Esophagus (tissue), 2 donors: Measurements from ENCODE around the gene RFC2. TPM values are rescaled to one million over a fixed set of nuclear protein-coding genes. Genes with fewer than 3 reads are reported as not detected.

Experiments
- H3K27ac ChIP-seq, 2 donors: one replicate each; pipeline ENCODE4 v1.5.1; 2013; ENCODE audit warnings: low read depth in 2 of 2, mild to moderate bottlenecking in 2 of 2, inconsistent platforms in 1 of 2, low read length in 1 of 2, moderate library complexity in 1 of 2
- H3K27me3 ChIP-seq, 2 donors: one replicate each; pipeline ENCODE4 v1.6.1; 2013; ENCODE audit warnings: low read length in 2 of 2, control low read depth in 1 of 2, mild to moderate bottlenecking in 1 of 2; ENCODE audit not compliant: insufficient read depth in 2 of 2, control insufficient read depth in 1 of 2
- H3K36me3 ChIP-seq, 2 donors: one replicate each; pipeline ENCODE4 v1.6.1; 2013; ENCODE audit warnings: low read length in 1 of 2; ENCODE audit not compliant: control insufficient read depth in 2 of 2, insufficient read depth in 2 of 2
- H3K4me1 ChIP-seq, 2 donors: one replicate each; pipeline ENCODE4 v1.6.1; 2013; ENCODE audit warnings: low read length in 1 of 2; ENCODE audit not compliant: control insufficient read depth in 2 of 2, insufficient read depth in 2 of 2
- H3K4me3 ChIP-seq, 2 donors: one replicate each; pipeline ENCODE4 v1.5.1; 2013; ENCODE audit warnings: low read length in 2 of 2, mild to moderate bottlenecking in 2 of 2, low read depth in 1 of 2, moderate library complexity in 1 of 2
- H3K9me3 ChIP-seq, 2 donors: one replicate each; pipeline ENCODE4 v1.6.1; 2013; ENCODE audit warnings: mild to moderate bottlenecking in 2 of 2, low read depth in 1 of 2, low read length in 1 of 2, moderate library complexity in 1 of 2; ENCODE audit not compliant: control insufficient read depth in 2 of 2, insufficient read depth in 1 of 2
- WGBS, 2 donors: extraction: QIAGEN DNeasy Blood & Tissue Kit; methylation state at CpG; one replicate each; pipeline ENCODE4 v1.1.7; 2013; 5-methylcytosine and 5-hydroxymethylcytosine counted together
- polyA plus RNA-seq, 2 donors: library from polyadenylated mRNA; stranded (reverse); fragments of 200-250 nt; gene quantifications; one replicate each; pipeline ENCODE4 v1.2.3, GENCODE V29; 2013
- donor health status: healthy with polysubstance abuse.
- donor health status: Bipolar disorder and iron deficiency.

The RFC2 gene
- polyA plus RNA-seq, 2 donors = 20.0 to 26.7 TPM

- H3K36me3 ChIP-seq = no peaks in the 10 kb centered on the region
- no peak overlapping the region for H3K4me3 ChIP-seq
- no peaks in the 10 kb centered on the region for H3K27me3 ChIP-seq
- 41 to 55% methylated on average over 9 of the region's 9 CpGs for WGBS, 2 donors
- no peak overlapping the region for H3K27ac ChIP-seq
- peaks cover 0 to 7% of the 10 kb centered on the region in 2 donors for H3K4me1 ChIP-seq
- no peaks in the 10 kb centered on the region for H3K9me3 ChIP-seq
Observed at GRCh38 chr7:74284781-74285259, 30.6 kb upstream of the RFC2 start.

DNA sequence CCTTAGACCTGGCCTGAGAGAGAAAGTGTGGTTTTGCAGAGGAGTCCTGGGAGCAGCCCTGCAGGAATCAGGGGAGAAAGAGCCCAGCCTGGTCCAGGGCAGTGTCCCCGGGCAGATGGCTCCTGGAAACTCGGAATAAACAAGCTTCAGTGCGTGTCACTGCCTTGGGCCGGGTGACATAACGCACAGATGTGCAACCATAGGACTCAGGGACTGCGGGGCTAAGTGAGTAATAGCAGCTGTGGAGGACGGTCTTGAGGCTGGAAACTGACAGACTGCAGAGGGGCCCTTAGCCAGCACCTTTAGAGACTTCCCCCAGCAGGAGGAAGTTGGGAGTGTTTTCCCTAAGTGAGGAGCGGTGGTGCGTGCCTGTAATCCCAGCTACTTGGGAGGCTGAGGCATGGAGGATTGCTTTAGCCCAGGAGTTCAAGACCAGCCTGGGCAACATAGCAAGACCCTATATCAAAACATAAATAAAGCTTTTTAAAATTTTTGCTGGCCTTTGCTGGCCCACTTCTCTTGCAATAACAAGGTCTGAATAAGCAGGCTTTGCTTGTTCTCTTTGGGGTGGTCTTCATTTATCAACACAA, 29.8 kb upstream of the RFC2 start:
- WGBS, 2 donors = 75 to 79% methylated on average over 9 of the region's 9 CpGs
- H3K36me3 ChIP-seq = no peaks in the 10 kb centered on the region
- no peaks in the 10 kb centered on the region for H3K9me3 ChIP-seq
- H3K4me3 ChIP-seq = no peak overlapping the region
- H3K4me1 ChIP-seq = peaks cover 0 to 5% of the 10 kb centered on the region in 2 donors
- no peaks in the 10 kb centered on the region for H3K27me3 ChIP-seq
- no peak overlapping the region for H3K27ac ChIP-seq

DNA sequence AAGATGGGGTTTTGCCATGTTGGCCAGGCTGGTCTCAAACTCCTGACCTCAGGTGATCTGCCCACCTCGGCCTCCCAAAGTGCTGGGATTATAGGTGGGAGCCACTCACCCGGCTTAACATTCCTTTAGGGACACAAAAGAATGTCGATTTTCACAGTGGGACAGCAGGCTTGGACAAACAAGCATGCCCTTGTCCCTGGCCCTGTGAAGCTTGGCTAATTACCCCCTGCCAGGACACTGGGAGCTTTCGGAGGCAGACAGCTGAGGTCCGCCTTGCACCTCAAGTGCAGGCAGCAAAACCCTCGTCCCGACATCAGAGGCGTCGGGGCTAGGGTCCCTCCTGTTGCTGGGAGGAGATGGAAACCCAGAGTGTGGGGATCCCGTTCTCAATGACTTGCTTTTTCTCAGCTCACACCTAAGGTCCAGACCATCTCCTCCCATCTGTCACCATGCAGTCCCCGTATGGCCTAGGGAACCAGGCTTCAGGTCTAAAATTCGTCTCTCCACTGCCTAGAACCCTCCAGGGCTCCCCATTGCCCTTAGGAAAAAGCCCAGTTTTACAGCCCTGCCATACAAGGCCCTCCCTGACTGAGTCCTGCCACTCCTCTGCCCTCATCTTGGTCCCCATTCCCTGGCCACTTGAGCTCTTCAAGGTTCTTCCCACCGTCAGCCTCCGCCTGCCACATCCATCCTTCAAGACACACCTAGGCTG, 28.7 kb upstream of the RFC2 start:
- Histone ChIP-seq H3K27me3 (no peaks in the 10 kb centered on the region), H3K4me3 (no peak overlapping the region), H3K4me1 (no peaks in the 10 kb centered on the region), H3K27ac (no peak overlapping the region), H3K36me3 (no peaks in the 10 kb centered on the region), H3K9me3 (no peaks in the 10 kb centered on the region)
- WGBS, 2 donors = 84 to 88% methylated on average over 14 of the region's 14 CpGs

DNA sequence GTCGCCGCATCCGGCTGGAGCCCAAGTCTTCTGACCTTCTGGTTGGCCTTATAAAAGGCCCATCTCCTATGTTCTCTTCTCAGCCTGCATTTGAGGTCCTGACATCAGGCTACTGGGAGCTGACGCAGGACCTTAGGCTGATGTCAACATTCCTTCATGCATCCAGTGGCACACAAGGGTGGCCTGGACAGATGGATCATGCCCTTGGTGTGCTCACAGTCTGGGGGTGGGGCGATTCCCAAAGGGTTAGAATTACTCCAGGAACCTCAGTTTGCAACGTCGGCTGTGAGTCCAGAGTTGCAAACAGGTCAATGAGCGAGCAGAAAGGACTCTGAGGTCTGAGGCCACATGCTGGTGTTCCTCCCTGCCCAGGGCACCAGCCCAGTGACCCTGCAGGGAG, 26.8 kb upstream of the RFC2 start:
- H3K36me3 ChIP-seq = no peaks in the 10 kb centered on the region
- no peak overlapping the region for H3K4me3 ChIP-seq
- H3K27ac ChIP-seq = no peak overlapping the region
- 89 to 91% methylated on average over 8 of the region's 8 CpGs for WGBS, 2 donors
- no peaks in the 10 kb centered on the region for H3K4me1 ChIP-seq
- no peaks in the 10 kb centered on the region for H3K27me3 ChIP-seq
- no peaks in the 10 kb centered on the region for H3K9me3 ChIP-seq

DNA sequence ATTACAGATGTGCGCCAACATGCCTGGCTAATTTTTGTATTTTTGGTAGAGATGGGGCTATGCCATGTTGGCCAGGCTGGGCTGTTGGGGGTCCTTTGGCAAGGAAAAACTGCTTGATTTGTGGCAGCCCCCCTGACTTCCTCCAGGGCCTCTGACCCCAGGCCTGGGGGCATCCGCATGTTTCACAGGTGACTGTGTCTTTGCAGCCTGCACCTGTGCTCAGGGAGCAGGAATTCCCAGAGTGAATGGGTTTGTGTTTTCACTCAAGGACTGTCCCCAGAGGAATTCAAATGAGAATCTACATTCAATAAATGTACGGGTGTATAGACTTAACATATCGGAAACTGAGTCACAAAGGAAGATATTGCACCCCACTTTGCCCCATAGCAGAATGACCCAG, 23.4 kb upstream of the RFC2 start:
- no peaks in the 10 kb centered on the region for H3K4me1 ChIP-seq
- no peak overlapping the region for H3K27ac ChIP-seq
- no peaks in the 10 kb centered on the region for H3K9me3 ChIP-seq
- no peak overlapping the region for H3K4me3 ChIP-seq
- WGBS, 2 donors = 95 to 98% methylated on average over 4 of the region's 4 CpGs
- H3K27me3 ChIP-seq = no peaks in the 10 kb centered on the region
- H3K36me3 ChIP-seq = no peaks in the 10 kb centered on the region

- 61 to 72% methylated on average over 6 of the region's 6 CpGs for WGBS, 2 donors
Observed at GRCh38 chr7:74275401-74275881, 21.2 kb upstream of the RFC2 start.

GRCh38 chr7:74272305-74273038, 18.3 kb upstream of the RFC2 start:
- WGBS, 2 donors = 39 to 44% methylated on average over 10 of the region's 10 CpGs
- H3K36me3 ChIP-seq = no peaks in the 10 kb centered on the region
- H3K4me1 ChIP-seq = peaks cover 0 to 4% of the 10 kb centered on the region in 2 donors
- peak overlapping the region; percentile 51 to 79 for H3K27ac ChIP-seq
- no peaks in the 10 kb centered on the region for H3K27me3 ChIP-seq
- H3K9me3 ChIP-seq = no peaks in the 10 kb centered on the region
- H3K4me3 ChIP-seq = no peak overlapping the region

More at GRCh38 chr7:74275401-74275881, 21.2 kb upstream of the RFC2 start:
- Histone ChIP-seq H3K36me3 (no peaks in the 10 kb centered on the region), H3K27ac (no peak overlapping the region), H3K9me3 (no peaks in the 10 kb centered on the region), H3K4me1 (no peaks in the 10 kb centered on the region), H3K27me3 (no peaks in the 10 kb centered on the region), H3K4me3 (no peak overlapping the region)

GRCh38 chr7:74271742-74272141, 17.5 kb upstream of the RFC2 start:
- no peak overlapping the region for H3K4me3 ChIP-seq
- H3K27me3 ChIP-seq = no peaks in the 10 kb centered on the region
- H3K27ac ChIP-seq = peak overlapping the region; percentile 51 to 68
- no peaks in the 10 kb centered on the region for H3K9me3 ChIP-seq
- peaks cover 0 to 4% of the 10 kb centered on the region in 2 donors for H3K4me1 ChIP-seq
- no peaks in the 10 kb centered on the region for H3K36me3 ChIP-seq
- WGBS, 2 donors = 49 to 63% methylated on average over 6 of the region's 6 CpGs

GRCh38 chr7:74269757-74270277, 15.6 kb upstream of the RFC2 start:
- Histone ChIP-seq H3K9me3 (no peaks in the 10 kb centered on the region), H3K27me3 (no peaks in the 10 kb centered on the region), H3K4me3 (peak overlapping the region; percentile 54 to 67), H3K36me3 (no peaks in the 10 kb centered on the region), H3K4me1 (peaks cover 0 to 4% of the 10 kb centered on the region in 2 donors), H3K27ac (peak overlapping the region in 1 of 2 donors; percentile 22)
- 1% methylated on average over 17 of the region's 17 CpGs for WGBS, 2 donors
